NK-92 (cell line): Measurements from ENCODE around the gene MCRIP2.

Source experiments
- DNase-seq: peaks from one replicate; lab custom pipeline; 2025; ENCODE audit not compliant: unreplicated experiment; lab: John Stamatoyannopoulos, UW

MCRIP2 gene

GRCh38 chr16:667780-668518 lies 26.3 kb downstream of the MCRIP2 start, which contains the start of gene RHOT2:
TSS of gene RHOT2 (plus strand) at chr16:668132. CDS start at chr16:668200, 68 bp downstream.
- no peak for DNase-seq

- no peak for DNase-seq
These were observed 27.0 kb downstream of the MCRIP2 start for GRCh38 chr16:668519-669171.

GRCh38 chr16:669666-670065 lies 28.0 kb downstream of the MCRIP2 start:
- DNase-seq = no peak

- DNase-seq = no peak
These were observed 29.1 kb downstream of the MCRIP2 start for GRCh38 chr16:670485-671352.

GRCh38 chr16:671353-672131 lies 29.9 kb downstream of the MCRIP2 start:
- DNase-seq = no peak

- DNase-seq = no peak
These were observed 30.7 kb downstream of the MCRIP2 start for GRCh38 chr16:672371-672770.

GRCh38 chr16:672851-673250 lies 31.2 kb downstream of the MCRIP2 start:
- no peak for DNase-seq

GRCh38 chr16:673399-673991 lies 31.9 kb downstream of the MCRIP2 start:
- DNase-seq = no peak

GRCh38 chr16:674214-674881 lies 32.7 kb downstream of the MCRIP2 start:
- no peak for DNase-seq

- no peak for DNase-seq
These were observed 33.6 kb downstream of the MCRIP2 start, which contains the start of gene RHBDL1 for GRCh38 chr16:674968-675883. TSS of gene RHBDL1 (plus strand) at chr16:675671. CDS start at chr16:675791, 120 bp downstream.

GRCh38 chr16:675884-676564 lies 34.4 kb downstream of the MCRIP2 start:
- no peak for DNase-seq

GRCh38 chr16:676565-676902 lies 34.9 kb downstream of the MCRIP2 start:
- DNase-seq = no peak

GRCh38 chr16:676913-677312 lies 35.3 kb downstream of the MCRIP2 start:
- DNase-seq = no peak

- no peak for DNase-seq
These were observed 35.9 kb downstream of the MCRIP2 start for GRCh38 chr16:677316-678190.

GRCh38 chr16:678209-678857 lies 36.7 kb downstream of the MCRIP2 start:
- no peak for DNase-seq

GRCh38 chr16:678858-679813 lies 37.5 kb downstream of the MCRIP2 start:
- no peak for DNase-seq
